ENCODE results near the gene EXOC4. TPM values are rescaled to one million over a fixed set of nuclear protein-coding genes. Genes with fewer than 3 reads are reported as not detected.

The EXOC4 gene
- total and polyA plus RNA-seq, 2 donors (not counting 3 experiments of a cell fraction or from before 2014, with no cell fraction given) = 20.3 to 73.1 TPM

- no TSS peak for BruUV-seq (replicated peaks)
- Histone ChIP-seq H3K4me2 (ENCODE audit: insufficient read depth, low read length) (no peak overlapping the region), H3K36me3 (ENCODE audit: control insufficient read depth in 2 of 2, extremely low read depth in 1 of 2, insufficient read depth in 2 of 2, low read length in 2 of 2) (no peaks in the 10 kb centered on the region), H3K4me3 (replicated peaks in 1 of 3; ENCODE audit: insufficient read depth in 1 of 3, low read depth in 1 of 3, low read length in 3 of 3) (no peak overlapping the region), H3K9ac (replicated peaks; ENCODE audit: extremely low read depth, insufficient read depth, low read length) (no peak overlapping the region), H3K9me1 (replicated peaks; ENCODE audit: control insufficient read depth, extremely low read depth, insufficient read depth, low read length) (no peaks in the 10 kb centered on the region), H2AFZ (ENCODE audit: low read depth, low read length) (no peak overlapping the region), H3K9me3 (replicated peaks; ENCODE audit: control insufficient read depth, insufficient read depth, low read length) (no peaks in the 10 kb centered on the region), H3K27me3 (ENCODE audit: control insufficient read depth in 2 of 2, insufficient read depth in 2 of 2, low read length in 2 of 2) (no peaks in the 10 kb centered on the region), H4K20me1 (replicated peaks; ENCODE audit: control insufficient read depth, extremely low read depth, insufficient read depth, low read length) (no peaks in the 10 kb centered on the region), H3K27ac (ENCODE audit: insufficient read depth, low read depth, low read length) (no peak overlapping the region), H3K79me2 (ENCODE audit: control insufficient read depth, insufficient read depth, low read length) (no peaks in the 10 kb centered on the region), H3K4me1 (ENCODE audit: control insufficient read depth, extremely low read depth, insufficient read depth, low read length) (no peaks in the 10 kb centered on the region)
- DNase-seq (ENCODE audit: low read depth, low spot score) (no peak), FAIRE-seq (no peak)
- dilution Hi-C loops (cut with MboI; ENCODE audit: extremely low pct_ligation_motif_present, low sequenced_read_pairs) = no loop called here
- TF ChIP-seq FOS (IDR thresholded peaks at IDR 0.05; ENCODE audit: borderline replicate concordance, insufficient read depth, low read length) (no peak), EZH2 (IDR thresholded peaks at IDR 0.05; ENCODE audit: borderline replicate concordance, low read depth, low read length, severe bottlenecking) (no peak), POLR2AphosphoS5 (IDR thresholded peaks at IDR 0.05; ENCODE audit: insufficient read depth, low read depth, low read length) (no peak), POLR2A (IDR thresholded peaks at IDR 0.05; ENCODE audit: low read depth, low read length) (no peak), MYC (IDR thresholded peaks at IDR 0.05; ENCODE audit: low read depth, low read length) (no peak), MAX (IDR thresholded peaks at IDR 0.05; ENCODE audit: insufficient read depth, insufficient read length) (no peak), CTCF (IDR thresholded peaks at IDR 0.05; ENCODE audit: extremely low read depth in 1 of 2, insufficient read depth in 1 of 2, low read depth in 1 of 2, low read length in 2 of 2) (no peak), JUN (IDR thresholded peaks at IDR 0.05; ENCODE audit: borderline replicate concordance, insufficient read depth, insufficient read length, low read depth) (no peak), GATA2 (IDR thresholded peaks at IDR 0.05; ENCODE audit: insufficient read depth, insufficient read length, low read depth, low read length) (no peak)
- intact Hi-C loops (cut with micrococcal nuclease) = no loop called here
- CTCF ChIA-PET = no interaction called here
- POLR2A ChIA-PET = no interaction called here
These were observed 356.9 kb downstream of the EXOC4 start for GRCh38 chr7:133609806-133610205.
